Activated CD8-positive, alpha-beta memory T cell treated with anti-CD3 and anti-CD28 coated beads for 36 hours (primary cell): Measurements from ENCODE around the gene CNGA4. TPM values are rescaled to one million over a fixed set of nuclear protein-coding genes. Genes with fewer than 3 reads are reported as not detected.

Experiments
- total RNA-seq, 2 experiments: library from RNA; stranded (reverse); gene quantifications; one replicate each; pipeline ENCODE4 v1.2.3, GENCODE V29; 2021

The CNGA4 gene
- total RNA-seq, 2 experiments from 2014 or later: not detected

Other genes with a start within 250 kb of the CNGA4 start
- gene OR56A4, start 232.1 kb upstream of the CNGA4 start, total RNA-seq: not detected
- gene OR56A1, start 208.3 kb upstream of the CNGA4 start, total RNA-seq: not detected
- not detected for gene OR56B4, start 131.4 kb upstream of the CNGA4 start, total RNA-seq
- not detected for gene OR52B2, start 68.8 kb upstream of the CNGA4 start, total RNA-seq
- not detected for gene OR52W1, start 39.9 kb upstream of the CNGA4 start, total RNA-seq
- not detected for gene C11orf42, start 33.5 kb upstream of the CNGA4 start, total RNA-seq
- gene FHIP1B, start 4.5 kb upstream of the CNGA4 start, total RNA-seq: 10 to 100 TPM; 17.7 to 17.8 TPM
- gene CCKBR, start 20.7 kb downstream of the CNGA4 start, total RNA-seq: not detected
- 10 to 100 TPM; 45.0 to 45.3 TPM for gene CAVIN3, start 81.4 kb downstream of the CNGA4 start, total RNA-seq
- gene SMPD1, start 151.4 kb downstream of the CNGA4 start, total RNA-seq: 10 to 100 TPM; 21.9 to 24.4 TPM
- 10 to 100 TPM; 37.2 to 39.7 TPM for gene APBB1, start 180.0 kb downstream of the CNGA4 start, total RNA-seq
- not detected for gene HPX, start 201.9 kb downstream of the CNGA4 start, total RNA-seq
- gene TRIM3, start 234.9 kb downstream of the CNGA4 start, total RNA-seq: 1 to 10 TPM; 5.4 to 6.6 TPM
- gene ARFIP2, start 242.2 kb downstream of the CNGA4 start, total RNA-seq: 10 to 100 TPM; 49.2 to 50.7 TPM
- 10 to 100 TPM; 44.2 to 45.8 TPM for gene TIMM10B, start 242.4 kb downstream of the CNGA4 start, total RNA-seq